ENCODE measurements around the gene CFAP58.

Gene CFAP58

DNA sequence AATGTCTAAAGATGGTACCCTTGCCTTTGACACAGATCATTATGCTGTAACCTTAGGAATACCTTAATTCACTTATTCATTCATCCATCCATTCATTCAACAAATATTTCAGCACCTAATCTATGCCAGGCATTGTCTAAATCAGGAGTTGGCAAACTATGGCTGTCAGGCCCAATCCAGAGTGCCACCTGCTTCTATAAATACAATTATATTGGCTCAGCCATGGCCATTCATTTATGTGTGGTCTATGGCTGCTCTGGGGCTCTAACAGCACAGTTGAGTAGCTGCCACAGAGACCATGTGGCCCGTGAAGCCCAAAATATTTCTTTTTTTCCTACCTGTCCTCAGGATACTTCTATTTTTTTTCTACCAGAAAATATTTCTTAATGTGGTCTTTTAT is 9.4 kb upstream of the CFAP58 start:
- DNase-seq (ENCODE audit: low read depth): no peak
- no peak overlapping the region for H3K4me3 ChIP-seq (ENCODE audit: low read depth, low read length)
- TF ChIP-seq, protein P1, sequence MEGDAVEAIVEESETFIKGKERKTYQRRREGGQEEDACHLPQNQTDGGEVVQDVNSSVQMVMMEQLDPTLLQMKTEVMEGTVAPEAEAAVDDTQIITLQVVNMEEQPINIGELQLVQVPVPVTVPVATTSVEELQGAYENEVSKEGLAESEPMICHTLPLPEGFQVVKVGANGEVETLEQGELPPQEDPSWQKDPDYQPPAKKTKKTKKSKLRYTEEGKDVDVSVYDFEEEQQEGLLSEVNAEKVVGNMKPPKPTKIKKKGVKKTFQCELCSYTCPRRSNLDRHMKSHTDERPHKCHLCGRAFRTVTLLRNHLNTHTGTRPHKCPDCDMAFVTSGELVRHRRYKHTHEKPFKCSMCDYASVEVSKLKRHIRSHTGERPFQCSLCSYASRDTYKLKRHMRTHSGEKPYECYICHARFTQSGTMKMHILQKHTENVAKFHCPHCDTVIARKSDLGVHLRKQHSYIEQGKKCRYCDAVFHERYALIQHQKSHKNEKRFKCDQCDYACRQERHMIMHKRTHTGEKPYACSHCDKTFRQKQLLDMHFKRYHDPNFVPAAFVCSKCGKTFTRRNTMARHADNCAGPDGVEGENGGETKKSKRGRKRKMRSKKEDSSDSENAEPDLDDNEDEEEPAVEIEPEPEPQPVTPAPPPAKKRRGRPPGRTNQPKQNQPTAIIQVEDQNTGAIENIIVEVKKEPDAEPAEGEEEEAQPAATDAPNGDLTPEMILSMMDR (IDR thresholded peaks at IDR 0.05; ENCODE audit: low read depth, low read length, missing control alignments): no peak

DNA sequence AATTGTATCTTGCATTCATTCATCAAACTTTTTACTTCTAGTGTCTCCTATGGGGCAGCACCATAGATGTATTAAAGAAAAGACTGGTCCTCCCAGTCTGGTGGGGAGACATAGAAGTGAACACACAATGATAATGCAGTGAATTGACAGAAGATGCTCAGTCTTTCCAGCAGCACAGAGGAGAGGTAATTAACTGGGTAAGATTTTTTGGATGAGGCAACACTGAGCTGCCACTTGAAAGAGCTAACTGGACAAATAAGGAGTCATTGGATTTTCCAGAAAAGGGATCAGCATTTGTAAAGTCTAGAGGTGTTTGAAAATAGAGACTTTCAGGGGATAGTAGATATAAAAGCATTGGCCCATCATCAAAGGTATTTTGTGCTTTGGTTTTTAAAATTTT is 8.1 kb upstream of the CFAP58 start:
- H3K4me3 ChIP-seq (ENCODE audit: low read depth, low read length): no peak overlapping the region
- TF ChIP-seq, protein P1 (IDR thresholded peaks at IDR 0.05; ENCODE audit: low read depth, low read length, missing control alignments): no peak
- no peak for DNase-seq (ENCODE audit: low read depth)

DNA sequence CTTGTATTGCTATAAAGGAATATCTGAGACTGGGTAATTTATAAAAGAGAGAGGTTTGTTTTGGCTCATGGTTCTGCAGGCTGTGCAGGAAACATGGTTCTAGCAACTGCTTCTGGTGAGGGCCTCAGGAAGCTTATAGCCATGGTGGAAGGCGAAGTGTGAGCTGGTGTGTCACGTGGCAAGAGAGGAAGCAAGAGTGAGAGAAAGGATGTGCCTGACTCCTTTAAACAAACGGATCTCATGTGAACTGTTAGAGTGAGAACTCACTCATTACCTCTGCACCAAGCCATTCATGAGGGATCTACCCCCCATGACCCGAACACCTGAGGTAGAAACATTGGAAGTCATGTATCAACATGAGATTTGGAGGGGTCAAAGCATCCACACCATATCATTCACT is 7.7 kb upstream of the CFAP58 start:
- TF ChIP-seq, protein P1 (IDR thresholded peaks at IDR 0.05; ENCODE audit: low read depth, low read length, missing control alignments): no peak
- DNase-seq (ENCODE audit: low read depth): no peak
- H3K4me3 ChIP-seq (ENCODE audit: low read depth, low read length): no peak overlapping the region

DNA sequence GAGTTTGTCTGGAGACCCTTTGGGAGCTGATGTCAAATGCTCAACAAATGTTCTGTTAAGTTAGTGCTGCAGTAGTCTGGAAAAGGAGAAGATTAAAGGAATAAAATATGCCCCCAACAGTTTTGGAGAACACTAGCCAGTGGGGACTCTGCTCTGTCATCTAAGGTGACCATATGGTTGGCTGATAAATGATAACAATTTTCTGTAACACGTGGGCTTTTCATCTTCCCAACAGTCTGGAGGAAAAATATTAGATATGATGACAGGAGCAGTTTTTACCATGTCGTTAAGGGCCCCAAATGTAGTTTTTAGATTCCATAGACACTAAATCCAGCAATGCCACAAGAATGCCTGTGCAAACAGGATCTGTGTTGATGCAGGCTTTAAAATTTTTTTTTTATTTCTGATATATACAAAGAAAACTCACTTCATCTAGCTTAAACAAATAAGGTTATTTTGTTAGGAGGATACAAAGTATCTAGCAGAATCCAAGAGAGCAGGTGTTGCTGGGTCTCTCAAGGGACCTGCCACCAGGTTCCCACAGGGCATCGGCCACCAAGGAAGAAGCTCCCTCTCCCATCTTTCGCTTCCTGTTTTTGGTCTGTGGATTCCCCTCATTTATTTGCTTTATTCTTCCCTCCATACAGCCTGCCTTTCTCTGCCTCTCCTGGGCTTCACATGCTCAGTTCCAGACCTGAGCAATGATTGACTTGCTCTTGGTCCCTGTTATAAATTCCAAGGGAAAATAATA is 6.2 kb upstream of the CFAP58 start:
- TF ChIP-seq, protein P1 (IDR thresholded peaks at IDR 0.05; ENCODE audit: low read depth, low read length, missing control alignments): no peak
- DNase-seq (ENCODE audit: low read depth): no peak
- H3K4me3 ChIP-seq (ENCODE audit: low read depth, low read length): no peak overlapping the region

DNA sequence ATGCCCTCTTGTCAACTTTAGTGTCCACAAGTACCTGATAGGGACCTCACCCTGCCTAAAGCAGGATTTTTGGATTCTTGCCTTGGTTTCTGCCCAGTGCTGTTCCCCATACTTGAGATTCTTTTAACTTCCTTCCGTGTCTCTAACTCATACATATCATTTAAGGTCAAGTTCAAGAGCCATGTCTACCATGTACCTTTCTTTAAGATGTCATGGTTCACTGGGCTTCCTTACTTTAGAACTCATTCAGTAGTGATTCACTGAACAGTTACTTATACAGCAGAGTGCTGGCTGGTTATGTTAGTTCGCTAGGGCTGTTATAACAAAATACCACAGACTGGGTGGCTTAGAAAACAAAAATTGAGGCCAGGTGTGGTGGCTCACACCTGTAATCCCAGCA is 5.0 kb upstream of the CFAP58 start:
- DNase-seq (ENCODE audit: low read depth): no peak
- TF ChIP-seq, protein P1 (IDR thresholded peaks at IDR 0.05; ENCODE audit: low read depth, low read length, missing control alignments): no peak
- H3K4me3 ChIP-seq (ENCODE audit: low read depth, low read length): no peak overlapping the region

DNA sequence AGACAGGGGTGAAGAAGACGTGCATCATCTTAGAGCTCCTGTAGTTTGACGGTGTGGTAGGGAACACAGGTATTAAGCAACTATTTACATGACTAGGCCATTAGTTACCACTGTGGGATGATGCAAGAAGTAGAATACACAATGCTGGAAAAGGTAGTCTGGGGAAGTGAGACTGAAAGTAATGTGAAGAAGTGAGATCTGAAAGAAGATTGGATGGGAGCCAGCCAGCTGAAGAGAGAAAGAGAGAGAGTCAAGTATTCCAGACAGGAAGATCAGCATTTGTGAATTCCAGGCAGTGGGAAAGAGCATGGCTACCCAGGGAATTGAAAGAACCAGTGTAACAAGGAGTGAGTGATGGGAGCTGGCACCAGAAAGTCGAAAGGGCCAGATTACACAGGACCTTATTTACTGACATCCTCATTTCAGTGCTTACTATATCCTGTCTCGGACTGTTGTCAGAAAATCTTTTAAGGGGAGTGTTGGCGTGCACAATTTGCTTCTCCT is 4.0 kb upstream of the CFAP58 start:
- no peak overlapping the region; the same call in 1 of the 2 replicates for H3K4me3 ChIP-seq (ENCODE audit: low read depth, low read length)
- TF ChIP-seq, protein P1 (IDR thresholded peaks at IDR 0.05; ENCODE audit: low read depth, low read length, missing control alignments): no peak
- no peak for DNase-seq (ENCODE audit: low read depth)
